Loucy (cell line): ENCODE measurements around the gene LRRN2.

Experiments
- H2AFZ ChIP-seq: fragments of 200-600 bp; sonication (generic); 2 replicates; pipeline ENCODE4 v1.6.0; 2016; ENCODE audit warnings: antibody characterized with exemption, mild to moderate bottlenecking, low read length, moderate library complexity
- H3F3A ChIP-seq: fragments of 200-600 bp; 2 replicates; pipeline ENCODE4 v1.6.0; 2016; ENCODE audit warnings: antibody characterized with exemption, low read depth, mild to moderate bottlenecking
- H3K27me3 ChIP-seq: fragments of 200-600 bp; sonication (generic); 2 replicates; pipeline ENCODE4 v1.6.1; 2014; ENCODE audit warnings: low read length, mild to moderate bottlenecking; ENCODE audit not compliant: insufficient read depth, poor library complexity, severe bottlenecking
- H3K36me3 ChIP-seq: fragments of 200-600 bp; sonication (generic); 2 replicates; pipeline ENCODE4 v1.6.1; 2016; ENCODE audit warnings: low read length; ENCODE audit not compliant: insufficient read depth
- H3K4me1 ChIP-seq: fragments of 200-600 bp; sonication (generic); 2 replicates; pipeline ENCODE4 v1.5.1; 2014; ENCODE audit warnings: low read length, mild to moderate bottlenecking; ENCODE audit not compliant: insufficient read depth, poor library complexity, severe bottlenecking
- H3K4me2 ChIP-seq: fragments of 200-600 bp; sonication (generic); 2 replicates; pipeline ENCODE4 v1.6.0; 2014; ENCODE audit warnings: antibody characterized with exemption, low read length, low read depth, mild to moderate bottlenecking; ENCODE audit not compliant: poor library complexity, severe bottlenecking
- H3K4me3 ChIP-seq: fragments of 200-600 bp; sonication (generic); 2 replicates; pipeline ENCODE4 v1.5.1; 2014; ENCODE audit warnings: low read length, mild to moderate bottlenecking, mixed read lengths; ENCODE audit not compliant: poor library complexity, severe bottlenecking
- H3K79me2 ChIP-seq: fragments of 200-600 bp; sonication (generic); 2 replicates; pipeline ENCODE4 v1.6.1; 2014; ENCODE audit warnings: low read length; ENCODE audit not compliant: insufficient read depth
- H3K9ac ChIP-seq: fragments of 200-600 bp; sonication (generic); 2 replicates; pipeline ENCODE4 v1.6.0; 2014; ENCODE audit warnings: mild to moderate bottlenecking, low read depth, low read length, moderate library complexity; ENCODE audit not compliant: poor library complexity, severe bottlenecking
- H3K9me2 ChIP-seq: fragments of 200-600 bp; sonication (generic); replicated peaks from 2 replicates; pipeline ENCODE4 v1.6.1; 2016; ENCODE audit warnings: low read depth, low read length, mixed read lengths
- H3K9me3 ChIP-seq: fragments of 200-600 bp; sonication (generic); 2 replicates; pipeline ENCODE4 v1.6.1; 2014; ENCODE audit warnings: mild to moderate bottlenecking, antibody characterized with exemption, low read length, low read depth; ENCODE audit not compliant: insufficient read depth
- H4K20me1 ChIP-seq: fragments of 200-600 bp; sonication (generic); 2 replicates; pipeline ENCODE4 v1.6.0; 2014; ENCODE audit warnings: antibody characterized with exemption, low read length, mild to moderate bottlenecking; ENCODE audit not compliant: insufficient read depth, poor library complexity, severe bottlenecking
- EZH2phosphoT487 ChIP-seq: fragments of 200-600 bp; IDR thresholded peaks from 2 replicates; pipeline ENCODE4 v1.6.1; 2018; ENCODE audit warnings: antibody characterized with exemption, mild to moderate bottlenecking, moderate library complexity, borderline replicate concordance
- TF ChIP-seq, protein P1 (sequence below): fragments of 200-600 bp; sonication (generic); conservative IDR thresholded peaks from 2 replicates; pipeline ENCODE4 v1.5.1; 2014; ENCODE audit warnings: mild to moderate bottlenecking, antibody characterized with exemption, low read length

The LRRN2 gene

DNA sequence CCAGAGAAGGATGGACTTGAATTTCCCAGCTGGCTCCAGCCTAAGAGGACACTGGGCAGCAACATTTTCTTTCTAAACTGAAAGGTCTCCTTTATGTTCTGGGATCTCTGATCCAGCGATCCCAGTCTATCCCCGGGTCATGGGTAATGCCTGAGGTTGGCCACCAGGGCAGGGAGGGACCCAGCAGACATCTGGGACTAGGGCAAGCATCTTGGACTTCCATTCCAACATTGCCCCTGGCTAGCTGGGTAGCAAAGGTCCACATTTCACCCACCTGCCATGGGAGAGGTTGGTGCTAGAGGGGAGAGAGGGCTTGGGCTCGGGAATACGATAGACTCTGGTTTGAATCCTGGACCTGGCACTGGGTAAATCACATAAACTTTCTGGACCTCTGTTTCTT lies 84.6 kb downstream of the LRRN2 start:
- no peak overlapping the region for H3K4me2 ChIP-seq
- H4K20me1 ChIP-seq: no peaks in the 10 kb centered on the region
- no peak for TF ChIP-seq EZH2phosphoT487
- TF ChIP-seq, protein P1, sequence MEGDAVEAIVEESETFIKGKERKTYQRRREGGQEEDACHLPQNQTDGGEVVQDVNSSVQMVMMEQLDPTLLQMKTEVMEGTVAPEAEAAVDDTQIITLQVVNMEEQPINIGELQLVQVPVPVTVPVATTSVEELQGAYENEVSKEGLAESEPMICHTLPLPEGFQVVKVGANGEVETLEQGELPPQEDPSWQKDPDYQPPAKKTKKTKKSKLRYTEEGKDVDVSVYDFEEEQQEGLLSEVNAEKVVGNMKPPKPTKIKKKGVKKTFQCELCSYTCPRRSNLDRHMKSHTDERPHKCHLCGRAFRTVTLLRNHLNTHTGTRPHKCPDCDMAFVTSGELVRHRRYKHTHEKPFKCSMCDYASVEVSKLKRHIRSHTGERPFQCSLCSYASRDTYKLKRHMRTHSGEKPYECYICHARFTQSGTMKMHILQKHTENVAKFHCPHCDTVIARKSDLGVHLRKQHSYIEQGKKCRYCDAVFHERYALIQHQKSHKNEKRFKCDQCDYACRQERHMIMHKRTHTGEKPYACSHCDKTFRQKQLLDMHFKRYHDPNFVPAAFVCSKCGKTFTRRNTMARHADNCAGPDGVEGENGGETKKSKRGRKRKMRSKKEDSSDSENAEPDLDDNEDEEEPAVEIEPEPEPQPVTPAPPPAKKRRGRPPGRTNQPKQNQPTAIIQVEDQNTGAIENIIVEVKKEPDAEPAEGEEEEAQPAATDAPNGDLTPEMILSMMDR: 0 out of 2 replicates have a peak, but pooled peaks have one; percentile 13
- H3K9me2 ChIP-seq: no peaks in the 10 kb centered on the region
- H3K9ac ChIP-seq: no peak overlapping the region
- H3K36me3 ChIP-seq: no peaks in the 10 kb centered on the region
- H3K27me3 ChIP-seq: no peaks in the 10 kb centered on the region
- no peak overlapping the region for H2AFZ ChIP-seq
- no peaks in the 10 kb centered on the region for H3K4me1 ChIP-seq
- no peaks in the 10 kb centered on the region for H3F3A ChIP-seq
- H3K9me3 ChIP-seq: no peaks in the 10 kb centered on the region
- no peak overlapping the region for H3K4me3 ChIP-seq
- no peaks in the 10 kb centered on the region for H3K79me2 ChIP-seq

DNA sequence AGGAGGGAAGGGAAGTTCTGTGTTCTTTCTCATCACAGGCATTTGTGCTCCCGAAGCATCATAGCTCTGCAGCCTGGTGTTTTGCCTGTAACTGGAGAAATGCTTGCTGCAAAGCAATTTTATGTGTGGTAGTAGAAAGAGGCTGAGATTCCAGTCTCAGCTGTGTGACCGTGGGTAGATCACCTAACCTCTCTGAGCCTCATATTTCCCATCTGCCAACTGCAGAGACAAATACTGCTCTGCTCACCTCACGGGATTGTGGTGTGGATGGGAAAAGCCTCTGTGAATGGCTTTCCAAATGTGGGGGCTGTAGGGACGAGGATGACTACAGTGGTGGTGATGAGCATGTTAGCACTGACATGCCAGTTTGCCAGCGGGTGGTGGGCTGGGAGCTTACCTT lies 85.3 kb downstream of the LRRN2 start:
- no peaks in the 10 kb centered on the region for H3K27me3 ChIP-seq
- no peaks in the 10 kb centered on the region for H3F3A ChIP-seq
- TF ChIP-seq EZH2phosphoT487: no peak
- TF ChIP-seq, protein P1: no peak
- no peak overlapping the region for H3K4me3 ChIP-seq
- no peak overlapping the region for H2AFZ ChIP-seq
- H3K9me2 ChIP-seq: no peaks in the 10 kb centered on the region
- H3K9ac ChIP-seq: no peak overlapping the region
- H3K79me2 ChIP-seq: no peaks in the 10 kb centered on the region
- no peaks in the 10 kb centered on the region for H4K20me1 ChIP-seq
- H3K36me3 ChIP-seq: no peaks in the 10 kb centered on the region
- H3K9me3 ChIP-seq: no peaks in the 10 kb centered on the region
- H3K4me2 ChIP-seq: no peak overlapping the region
- no peaks in the 10 kb centered on the region for H3K4me1 ChIP-seq

DNA sequence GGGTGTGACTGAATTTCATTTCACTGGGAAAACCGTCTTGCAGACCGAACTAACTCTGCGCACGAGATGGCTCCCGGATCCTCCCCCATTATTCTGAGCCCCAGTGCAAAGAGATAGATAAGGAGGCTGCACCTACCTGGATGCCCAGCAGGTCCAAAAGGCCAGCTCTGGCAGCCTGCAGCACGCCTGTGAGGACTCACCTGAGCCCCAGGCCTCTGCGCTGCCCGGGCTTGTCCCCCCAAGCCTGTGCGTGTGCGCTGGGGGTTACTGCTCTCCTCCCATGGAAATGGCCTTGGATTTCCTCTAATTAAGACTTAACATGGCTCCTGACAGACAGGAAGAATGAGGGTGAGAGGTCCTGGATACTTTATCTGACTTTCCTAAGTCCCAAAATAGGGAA lies 85.9 kb downstream of the LRRN2 start:
- no peaks in the 10 kb centered on the region for H3K4me1 ChIP-seq
- no peaks in the 10 kb centered on the region for H3K9me2 ChIP-seq
- TF ChIP-seq, protein P1: no peak
- no peak for TF ChIP-seq EZH2phosphoT487
- no peak overlapping the region for H3K4me2 ChIP-seq
- no peaks in the 10 kb centered on the region for H4K20me1 ChIP-seq
- no peaks in the 10 kb centered on the region for H3K9me3 ChIP-seq
- H2AFZ ChIP-seq: no peak overlapping the region
- H3K9ac ChIP-seq: no peak overlapping the region
- H3F3A ChIP-seq: no peaks in the 10 kb centered on the region
- H3K36me3 ChIP-seq: no peaks in the 10 kb centered on the region
- no peaks in the 10 kb centered on the region for H3K27me3 ChIP-seq
- no peak overlapping the region for H3K4me3 ChIP-seq
- H3K79me2 ChIP-seq: no peaks in the 10 kb centered on the region
